MG63 (cell line): ENCODE results near the gene PSMA5. TPM values are rescaled to one million over a fixed set of nuclear protein-coding genes. Genes with fewer than 3 reads are reported as not detected.
"Not testable (repeated sequence)": the region's sequence is repeated elsewhere in the genome, so short reads cannot be mapped to it uniquely, and the experiment has no call there.

Experiments
- DNase-seq: peaks from one replicate; pipeline ENCODE4 v3.0.0-alpha.2; 2020
- H3K27me3 ChIP-seq: fragments of 250-450 bp; sonication (Bioruptor Pico); 2 replicates; pipeline ENCODE4 v1.5.1; 2020; ENCODE audit warnings: mild to moderate bottlenecking, moderate library complexity
- H3K36me3 ChIP-seq: fragments of 250-450 bp; sonication (Bioruptor Pico); 2 replicates; pipeline ENCODE4 v1.5.1; 2020; ENCODE audit warnings: mild to moderate bottlenecking, moderate library complexity
- H3K4me3 ChIP-seq: fragments of 250-450 bp; sonication (Bioruptor Pico); 2 replicates; pipeline ENCODE4 v1.5.1; 2020; ENCODE audit warnings: mild to moderate bottlenecking, moderate library complexity
- H3K9me3 ChIP-seq: fragments of 250-450 bp; sonication (Bioruptor Pico); 2 replicates; pipeline ENCODE4 v1.5.1; 2020; ENCODE audit warnings: mild to moderate bottlenecking, moderate library complexity
- total RNA-seq: library from RNA; depleted of rRNA; stranded (reverse); fragments of >200 nt; shearing (Covaris generic); gene quantifications from 2 replicates; pipeline ENCODE4 v1.2.3, GENCODE V29; 2014; ENCODE audit warnings: low replicate concordance; rRNA removed

Gene PSMA5
- 304 and 1,327 TPM in 2 replicates for total RNA-seq

- H3K4me3 ChIP-seq, result peak within 1 kb of the TSS; percentile 72
- DNase-seq, result peak; percentile 100
- H3K36me3 ChIP-seq, result peaks cover 35% of the 10 kb centered on the region
- H3K9me3 ChIP-seq, result no peaks in the 10 kb centered on the region
- H3K27me3 ChIP-seq, result no peaks in the 10 kb centered on the region
These were observed at the start of gene PSMA5 for GRCh38 chr1:109426281-109427170. TSS of gene PSMA5 (minus strand) at chr1:109426448. CDS start at chr1:109426330, 118 bp downstream.

DNA sequence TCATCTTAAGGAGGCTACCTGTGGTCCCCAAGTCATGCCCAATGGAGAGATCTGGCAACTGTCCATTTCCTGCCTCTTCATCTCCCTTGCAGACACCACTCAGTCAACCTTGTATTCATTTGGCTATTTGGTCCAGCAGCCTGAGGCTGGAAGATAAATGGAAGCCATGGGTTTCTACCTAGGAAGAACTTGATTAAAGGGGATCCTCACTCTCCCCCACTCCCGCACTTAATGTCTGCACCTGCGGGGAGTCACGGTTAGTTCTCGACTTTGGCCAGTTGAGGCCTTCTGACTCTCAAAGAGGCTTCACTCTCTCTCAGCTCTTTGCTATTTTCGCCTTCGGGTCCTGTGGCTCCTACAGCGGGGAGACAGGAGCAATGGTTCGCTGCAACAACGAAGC lies 49.0 kb upstream of the PSMA5 start:
- DNase-seq, result no peak
- Histone ChIP-seq H3K4me3 (no peak overlapping the region), H3K9me3 (no peaks in the 10 kb centered on the region), H3K36me3 (no peaks in the 10 kb centered on the region), H3K27me3 (peaks cover 81% of the 10 kb centered on the region)

DNA sequence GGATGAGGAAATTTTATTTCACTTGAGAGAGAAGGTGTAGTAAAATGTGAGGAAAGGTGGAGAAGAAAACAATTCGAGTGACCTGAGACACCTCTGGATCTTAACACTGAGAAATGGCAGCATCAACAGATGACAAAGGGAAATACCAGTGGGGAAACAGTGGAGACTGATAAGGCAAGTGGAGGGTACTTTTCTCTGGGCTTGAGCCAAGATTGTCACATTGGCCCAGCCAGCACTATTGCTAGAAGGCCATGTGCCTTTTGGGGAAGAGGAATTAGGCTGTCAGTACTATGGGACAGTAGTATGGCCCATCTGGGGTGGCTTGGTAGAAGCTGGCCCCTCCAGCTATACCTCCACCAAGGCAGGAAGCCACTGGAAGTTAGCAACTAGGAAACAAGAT lies 48.4 kb upstream of the PSMA5 start:
- H3K27me3 ChIP-seq, result peaks cover 86% of the 10 kb centered on the region
- H3K36me3 ChIP-seq, result no peaks in the 10 kb centered on the region
- H3K9me3 ChIP-seq, result no peaks in the 10 kb centered on the region
- no peak for DNase-seq
- H3K4me3 ChIP-seq, result no peak overlapping the region

- not testable (repeated sequence) for DNase-seq, H3K9me3 ChIP-seq, H3K4me3 ChIP-seq, H3K36me3 ChIP-seq
- peaks cover 88% of the 10 kb centered on the region for H3K27me3 ChIP-seq
These were observed 47.2 kb upstream of the PSMA5 start for GRCh38 chr1:109473284-109474057.

GRCh38 chr1:109472779-109473178 lies 46.5 kb upstream of the PSMA5 start:
- Histone ChIP-seq H3K9me3 (no peaks in the 10 kb centered on the region), H3K27me3 (peaks cover 95% of the 10 kb centered on the region), H3K36me3 (no peaks in the 10 kb centered on the region), H3K4me3 (no peak overlapping the region)
- DNase-seq, result no peak

GRCh38 chr1:109470245-109470644 lies 44.0 kb upstream of the PSMA5 start:
- H3K9me3 ChIP-seq, result no peaks in the 10 kb centered on the region
- no peak overlapping the region for H3K4me3 ChIP-seq
- H3K36me3 ChIP-seq, result no peaks in the 10 kb centered on the region
- H3K27me3 ChIP-seq, result peaks cover 96% of the 10 kb centered on the region
- no peak for DNase-seq

DNA sequence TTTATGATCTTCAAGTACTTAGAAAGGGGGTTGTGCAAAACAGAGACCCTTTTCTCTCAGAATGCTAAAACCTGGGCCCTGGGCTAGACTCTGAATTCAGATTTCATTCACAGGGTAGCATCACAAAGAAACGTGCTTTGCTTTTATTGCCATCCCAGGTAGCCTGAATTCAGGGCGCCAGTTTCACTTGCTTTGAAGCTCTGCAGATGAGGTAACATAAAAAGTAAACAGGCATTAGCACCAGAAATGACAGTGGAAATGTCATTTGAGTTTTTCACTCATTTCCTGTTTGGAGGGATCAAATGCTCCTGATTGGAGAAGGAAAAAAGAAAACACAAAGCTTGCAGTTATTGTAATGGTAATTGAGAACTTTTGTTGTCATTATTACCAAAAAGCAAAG lies 42.7 kb upstream of the PSMA5 start:
- peaks cover 97% of the 10 kb centered on the region for H3K27me3 ChIP-seq

DNA sequence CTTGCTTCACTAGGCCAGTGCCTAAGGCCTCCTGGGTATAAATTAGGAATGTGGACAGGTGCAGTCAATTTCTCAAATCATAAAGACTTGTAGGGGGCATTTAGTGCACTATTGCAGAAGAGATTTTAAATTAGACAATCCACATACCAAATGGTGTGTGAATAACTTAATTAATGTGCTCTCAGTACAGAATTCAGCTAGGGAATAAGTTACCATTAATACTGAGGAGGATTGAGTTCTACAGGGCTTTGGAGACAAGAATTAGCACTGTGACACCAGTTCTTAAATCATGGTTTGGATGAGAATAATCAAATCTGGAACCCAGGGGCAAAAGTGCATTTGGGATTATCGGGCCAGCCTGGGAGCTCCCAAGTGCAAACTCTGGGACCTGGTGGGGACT lies 41.8 kb upstream of the PSMA5 start:
- no peaks in the 10 kb centered on the region for H3K9me3 ChIP-seq
- no peak for DNase-seq
- H3K4me3 ChIP-seq, result no peak overlapping the region
- peaks cover 97% of the 10 kb centered on the region for H3K27me3 ChIP-seq
- H3K36me3 ChIP-seq, result no peaks in the 10 kb centered on the region

More for the DNA sequence above, 42.7 kb upstream of the PSMA5 start:
- no peak for DNase-seq
- Histone ChIP-seq H3K4me3 (no peak overlapping the region), H3K36me3 (no peaks in the 10 kb centered on the region), H3K9me3 (no peaks in the 10 kb centered on the region)

DNA sequence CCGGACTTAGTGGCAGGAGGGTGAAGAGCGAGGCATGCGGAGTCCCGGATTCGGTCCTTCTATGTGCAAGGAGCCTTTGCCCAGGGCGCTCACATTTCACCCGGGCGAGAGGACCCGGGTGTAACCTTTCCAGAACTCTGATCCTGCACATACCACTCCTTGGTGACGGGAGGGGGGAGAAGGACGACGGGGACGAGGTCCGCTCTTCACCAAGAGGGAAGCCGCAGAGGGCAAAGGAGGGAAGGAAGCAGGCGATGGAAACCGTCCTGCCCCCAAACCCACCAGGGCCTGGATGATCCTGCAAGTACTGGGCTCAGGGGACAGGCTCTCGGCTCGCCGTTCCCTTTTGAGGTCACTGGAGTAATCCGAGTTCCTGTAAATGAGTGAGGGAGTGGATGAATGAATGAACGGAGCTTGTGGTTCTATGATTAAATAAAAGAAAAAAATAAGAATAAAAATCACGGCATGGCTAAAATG lies 41.1 kb upstream of the PSMA5 start:
- Histone ChIP-seq H3K4me3 (no peak overlapping the region), H3K9me3 (no peaks in the 10 kb centered on the region), H3K27me3 (peaks cover 99% of the 10 kb centered on the region), H3K36me3 (no peaks in the 10 kb centered on the region)
- DNase-seq, result no peak

DNA sequence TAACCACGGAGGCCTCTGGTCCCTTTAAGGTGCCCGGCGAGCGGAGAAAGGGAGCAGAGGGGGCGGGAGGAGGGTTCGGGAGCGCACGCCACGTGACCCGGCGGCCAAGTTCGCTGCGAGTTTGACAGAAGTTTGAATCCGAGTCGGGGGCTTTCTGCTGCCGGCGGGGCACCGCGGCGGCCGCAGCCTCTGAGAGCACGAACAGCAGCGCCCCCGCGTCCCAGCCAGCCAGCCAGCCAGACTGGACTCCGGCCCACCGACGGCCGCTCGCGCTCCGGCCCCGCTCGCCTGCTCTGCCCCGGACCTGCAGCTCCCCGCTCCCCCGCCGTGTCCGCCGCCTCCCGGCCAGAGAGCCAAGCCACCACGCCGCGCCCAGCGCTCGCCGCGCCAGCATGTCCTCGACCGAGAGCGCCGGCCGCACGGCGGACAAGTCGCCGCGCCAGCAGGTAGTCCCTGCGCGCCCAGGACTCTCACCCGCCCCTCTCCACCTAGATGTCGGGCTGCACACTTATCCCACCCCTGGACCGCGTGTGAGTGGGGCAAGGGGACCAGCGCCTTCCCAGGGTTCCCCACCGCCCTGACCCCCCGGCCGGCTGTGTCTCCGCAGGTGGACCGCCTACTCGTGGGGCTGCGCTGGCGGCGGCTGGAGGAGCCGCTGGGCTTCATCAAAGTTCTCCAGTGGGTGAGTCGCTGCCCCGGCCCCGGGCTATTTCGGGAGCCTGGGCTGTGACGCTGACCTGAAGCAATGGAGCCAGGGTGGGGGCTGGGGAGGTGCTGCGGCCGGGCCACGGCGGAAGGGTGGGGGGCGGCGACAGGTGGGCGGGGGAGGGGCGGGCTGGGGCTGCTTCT lies 40.4 kb upstream of the PSMA5 start, which contains the start of gene SYPL2:
Gene SYPL2, plus strand, starts transcription at position 95 of the 849 bp plus-strand sequence. Its CDS starts 298 bp downstream, at position 393.
- Histone ChIP-seq H3K4me3 (peak within 1 kb of the TSS; percentile 44), H3K27me3 (peaks cover 99% of the 10 kb centered on the region), H3K36me3 (no peaks in the 10 kb centered on the region), H3K9me3 (peaks cover under 1% of the 10 kb centered on the region; the same call in 1 of the 2 replicates)
- peak; percentile 62 for DNase-seq

GRCh38 chr1:109466125-109466451 lies 39.8 kb upstream of the PSMA5 start:
- no peak for DNase-seq
- Histone ChIP-seq H3K9me3 (peaks cover 6% of the 10 kb centered on the region), H3K27me3 (peaks cover 99% of the 10 kb centered on the region), H3K4me3 (peak overlapping the region; percentile 44), H3K36me3 (no peaks in the 10 kb centered on the region)

- H3K4me3 ChIP-seq, result no peak overlapping the region
- peaks cover 27% of the 10 kb centered on the region for H3K9me3 ChIP-seq
- H3K27me3 ChIP-seq, result peaks cover 64% of the 10 kb centered on the region
- H3K36me3 ChIP-seq, result no peaks in the 10 kb centered on the region
- DNase-seq, result no peak
These were observed 31.6 kb upstream of the PSMA5 start for GRCh38 chr1:109457819-109458218.

DNA sequence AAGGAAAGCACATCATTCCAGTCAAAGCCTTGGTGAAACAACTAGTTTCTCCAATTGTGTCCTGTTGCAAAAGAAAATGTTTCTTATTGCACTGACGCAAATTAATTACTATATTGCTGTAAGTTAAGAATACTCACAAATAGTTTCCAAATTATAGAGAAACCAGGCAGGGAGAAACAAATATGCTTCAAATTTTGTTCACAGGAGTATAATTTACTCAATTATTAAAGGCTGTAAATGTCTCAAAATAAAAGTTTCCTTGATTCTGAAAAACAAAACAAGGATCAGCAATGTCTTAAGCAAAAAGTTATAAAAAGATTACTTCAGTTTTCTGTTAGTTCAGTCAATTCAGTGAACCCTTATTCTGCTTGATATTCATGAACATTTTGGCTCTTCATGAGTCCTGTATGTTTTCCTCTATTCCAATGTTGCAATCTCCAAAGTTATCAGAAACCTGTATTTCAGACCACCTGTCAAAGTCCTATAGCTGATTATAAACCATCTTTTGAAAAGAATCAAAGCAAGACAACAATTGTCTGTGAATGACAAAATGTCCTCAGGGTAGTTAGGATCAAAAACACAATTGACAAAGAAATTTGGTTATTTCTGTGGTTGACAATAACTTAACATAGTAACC lies 28.4 kb upstream of the PSMA5 start:
- DNase-seq, result no peak
- Histone ChIP-seq H3K9me3 (peaks cover 20% of the 10 kb centered on the region), H3K27me3 (peaks cover 54% of the 10 kb centered on the region), H3K4me3 (no peak overlapping the region), H3K36me3 (no peaks in the 10 kb centered on the region)

- H3K4me3 ChIP-seq, result no peak overlapping the region
- peaks cover 6% of the 10 kb centered on the region; the same call in 1 of the 2 replicates for H3K9me3 ChIP-seq
- H3K27me3 ChIP-seq, result peaks cover 75% of the 10 kb centered on the region
- no peak for DNase-seq
- H3K36me3 ChIP-seq, result no peaks in the 10 kb centered on the region
These were observed 21.3 kb upstream of the PSMA5 start for GRCh38 chr1:109447524-109447923.

GRCh38 chr1:109445949-109446695 lies 19.9 kb upstream of the PSMA5 start:
- peaks cover 79% of the 10 kb centered on the region for H3K27me3 ChIP-seq
- H3K36me3 ChIP-seq, H3K9me3 ChIP-seq, DNase-seq, H3K4me3 ChIP-seq: not testable (repeated sequence)
